Ishikawa (cell line): ENCODE results near the gene ADTRP.

ENCODE experiments used
- CEBPB ChIP-seq: IDR thresholded peaks from 2 replicates; pipeline ENCODE4 v1.6.1; 2012
- CREB1 ChIP-seq: IDR thresholded peaks from 2 replicates; pipeline ENCODE4 v1.6.1; 2012; ENCODE audit warnings: low read depth
- EGR1 ChIP-seq: IDR thresholded peaks from 2 replicates; pipeline ENCODE4 v1.6.1; 2012
- EP300 ChIP-seq: IDR thresholded peaks from 2 replicates; pipeline ENCODE4 v1.6.1; 2012; ENCODE audit warnings: borderline replicate concordance
- NFIC ChIP-seq: IDR thresholded peaks from 2 replicates; pipeline ENCODE4 v1.6.1; 2012
- RAD21 ChIP-seq: IDR thresholded peaks from 2 replicates; pipeline ENCODE4 v1.6.1; 2012; ENCODE audit warnings: low read depth
- TAF1 ChIP-seq: IDR thresholded peaks from 2 replicates; pipeline ENCODE4 v1.6.1; 2012; ENCODE audit warnings: low read depth, mild to moderate bottlenecking
- TCF12 ChIP-seq: IDR thresholded peaks from 2 replicates; pipeline ENCODE4 v1.6.1; 2012; ENCODE audit warnings: low read depth
- TEAD4 ChIP-seq: IDR thresholded peaks from 2 replicates; pipeline ENCODE4 v1.6.1; 2012
- YY1 ChIP-seq: IDR thresholded peaks from 2 replicates; pipeline ENCODE4 v1.6.1; 2012; ENCODE audit warnings: low read depth
- ZBTB7A ChIP-seq: IDR thresholded peaks from 2 replicates; pipeline ENCODE4 v1.6.1; 2012; ENCODE audit warnings: low read depth
- TF ChIP-seq, protein P1 (sequence below): IDR thresholded peaks from 2 replicates; pipeline ENCODE4 v1.6.1; 2012; ENCODE audit warnings: low read depth, mild to moderate bottlenecking
- TF ChIP-seq, protein P2 (sequence below): IDR thresholded peaks from 2 replicates; pipeline ENCODE4 v1.6.1; 2012
- TF ChIP-seq, protein P3 (sequence below): IDR thresholded peaks from 2 replicates; pipeline ENCODE4 v1.6.1; 2012

DNA sequence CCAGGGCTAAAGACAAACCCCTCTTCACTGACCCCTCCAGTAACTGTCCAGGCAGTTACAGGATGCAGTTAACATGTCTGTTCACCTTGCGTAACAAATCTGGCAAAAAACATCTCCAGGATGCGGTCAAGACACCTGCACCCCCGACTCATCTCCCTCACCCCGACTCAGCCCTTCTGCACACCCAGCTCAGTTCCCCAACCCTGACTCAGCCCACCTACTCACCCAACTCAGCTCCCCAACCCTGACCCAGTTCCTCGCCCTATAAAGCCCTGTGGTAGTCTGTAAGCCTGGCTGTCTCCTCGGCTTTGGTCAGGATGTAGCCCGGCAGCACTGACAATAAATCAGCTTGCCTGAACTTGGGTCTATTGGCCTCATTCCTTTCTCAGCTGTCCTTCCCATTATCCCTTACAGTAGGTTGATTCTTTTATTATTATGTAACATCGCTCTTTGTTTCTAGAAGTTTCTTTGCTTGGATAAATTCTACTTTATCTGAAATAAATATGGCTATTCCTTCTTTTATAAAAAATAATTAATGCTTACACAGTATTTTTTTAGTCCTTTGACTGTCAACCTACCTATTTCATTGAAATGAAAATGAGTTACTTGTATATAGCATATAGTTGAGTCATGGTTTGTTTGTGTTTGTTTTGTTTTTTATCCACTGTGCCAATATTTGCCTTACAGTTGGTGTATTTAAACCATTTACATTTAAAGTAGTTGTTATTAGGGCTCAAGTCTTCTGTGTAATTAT is 12.9 kb upstream of the ADTRP start:
- no peak for TF ChIP-seq CREB1
- TF ChIP-seq ZBTB7A, result no peak
- TF ChIP-seq TCF12, result no peak
- TF ChIP-seq, protein P1, sequence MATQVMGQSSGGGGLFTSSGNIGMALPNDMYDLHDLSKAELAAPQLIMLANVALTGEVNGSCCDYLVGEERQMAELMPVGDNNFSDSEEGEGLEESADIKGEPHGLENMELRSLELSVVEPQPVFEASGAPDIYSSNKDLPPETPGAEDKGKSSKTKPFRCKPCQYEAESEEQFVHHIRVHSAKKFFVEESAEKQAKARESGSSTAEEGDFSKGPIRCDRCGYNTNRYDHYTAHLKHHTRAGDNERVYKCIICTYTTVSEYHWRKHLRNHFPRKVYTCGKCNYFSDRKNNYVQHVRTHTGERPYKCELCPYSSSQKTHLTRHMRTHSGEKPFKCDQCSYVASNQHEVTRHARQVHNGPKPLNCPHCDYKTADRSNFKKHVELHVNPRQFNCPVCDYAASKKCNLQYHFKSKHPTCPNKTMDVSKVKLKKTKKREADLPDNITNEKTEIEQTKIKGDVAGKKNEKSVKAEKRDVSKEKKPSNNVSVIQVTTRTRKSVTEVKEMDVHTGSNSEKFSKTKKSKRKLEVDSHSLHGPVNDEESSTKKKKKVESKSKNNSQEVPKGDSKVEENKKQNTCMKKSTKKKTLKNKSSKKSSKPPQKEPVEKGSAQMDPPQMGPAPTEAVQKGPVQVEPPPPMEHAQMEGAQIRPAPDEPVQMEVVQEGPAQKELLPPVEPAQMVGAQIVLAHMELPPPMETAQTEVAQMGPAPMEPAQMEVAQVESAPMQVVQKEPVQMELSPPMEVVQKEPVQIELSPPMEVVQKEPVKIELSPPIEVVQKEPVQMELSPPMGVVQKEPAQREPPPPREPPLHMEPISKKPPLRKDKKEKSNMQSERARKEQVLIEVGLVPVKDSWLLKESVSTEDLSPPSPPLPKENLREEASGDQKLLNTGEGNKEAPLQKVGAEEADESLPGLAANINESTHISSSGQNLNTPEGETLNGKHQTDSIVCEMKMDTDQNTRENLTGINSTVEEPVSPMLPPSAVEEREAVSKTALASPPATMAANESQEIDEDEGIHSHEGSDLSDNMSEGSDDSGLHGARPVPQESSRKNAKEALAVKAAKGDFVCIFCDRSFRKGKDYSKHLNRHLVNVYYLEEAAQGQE, result no peak
- TF ChIP-seq CEBPB, result no peak
- TF ChIP-seq EP300, result no peak
- TF ChIP-seq RAD21, result no peak
- TF ChIP-seq NFIC, result no peak
- TF ChIP-seq, protein P2, sequence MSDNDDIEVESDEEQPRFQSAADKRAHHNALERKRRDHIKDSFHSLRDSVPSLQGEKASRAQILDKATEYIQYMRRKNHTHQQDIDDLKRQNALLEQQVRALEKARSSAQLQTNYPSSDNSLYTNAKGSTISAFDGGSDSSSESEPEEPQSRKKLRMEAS, result no peak
- TF ChIP-seq, protein P3, sequence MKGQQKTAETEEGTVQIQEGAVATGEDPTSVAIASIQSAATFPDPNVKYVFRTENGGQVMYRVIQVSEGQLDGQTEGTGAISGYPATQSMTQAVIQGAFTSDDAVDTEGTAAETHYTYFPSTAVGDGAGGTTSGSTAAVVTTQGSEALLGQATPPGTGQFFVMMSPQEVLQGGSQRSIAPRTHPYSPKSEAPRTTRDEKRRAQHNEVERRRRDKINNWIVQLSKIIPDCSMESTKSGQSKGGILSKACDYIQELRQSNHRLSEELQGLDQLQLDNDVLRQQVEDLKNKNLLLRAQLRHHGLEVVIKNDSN, result no peak
- no peak for TF ChIP-seq YY1
- TF ChIP-seq TEAD4, result no peak
- no peak for TF ChIP-seq TAF1
- TF ChIP-seq EGR1, result no peak
